GM21786 (cell line): Measurements from ENCODE around the gene GJA9.
"Not testable (repeated sequence)": the region's sequence is repeated elsewhere in the genome, so short reads cannot be mapped to it uniquely, and the experiment has no call there.

Source experiments
- ATAC-seq: cut with Tn5 transposase; IDR thresholded peaks from one replicate; pipeline ENCODE4 v1.9.1; 2021; ENCODE audit not compliant: unreplicated experiment

Gene GJA9

GRCh38 chr1:38881487-38881886 is at the start of gene GJA9:
TSS of gene GJA9 (minus strand) at chr1:38881587. CDS start at chr1:38876098, 5,489 bp downstream.
- ATAC-seq, result no peak

DNA sequence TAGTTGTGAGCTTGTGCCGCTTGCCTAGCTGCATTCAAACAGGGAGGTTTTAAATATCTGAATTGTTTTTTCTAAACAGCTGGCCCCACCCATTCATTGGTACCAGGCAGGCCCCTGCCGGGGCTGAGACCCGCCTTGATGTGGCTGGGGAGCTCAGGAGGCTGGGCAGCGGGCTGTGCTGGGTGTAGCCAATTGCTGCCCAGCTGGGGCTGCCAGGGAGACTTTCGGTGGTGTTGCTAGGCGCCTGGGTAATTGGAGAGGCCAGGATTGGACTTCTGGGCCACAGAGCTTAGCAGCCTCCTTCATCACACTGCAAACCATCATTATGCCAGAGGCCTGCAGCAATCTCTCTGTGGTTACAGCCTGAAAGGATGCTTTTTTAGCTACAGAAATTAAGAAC is 48.1 kb upstream of the GJA9 start:
- ATAC-seq, result no peak

GRCh38 chr1:38929054-38929453 is 47.7 kb upstream of the GJA9 start:
- no peak for ATAC-seq

- ATAC-seq, result no peak
Observed at GRCh38 chr1:38926091-38926490, 44.7 kb upstream of the GJA9 start.

GRCh38 chr1:38925391-38925790 is 44.0 kb upstream of the GJA9 start:
- no peak for ATAC-seq

DNA sequence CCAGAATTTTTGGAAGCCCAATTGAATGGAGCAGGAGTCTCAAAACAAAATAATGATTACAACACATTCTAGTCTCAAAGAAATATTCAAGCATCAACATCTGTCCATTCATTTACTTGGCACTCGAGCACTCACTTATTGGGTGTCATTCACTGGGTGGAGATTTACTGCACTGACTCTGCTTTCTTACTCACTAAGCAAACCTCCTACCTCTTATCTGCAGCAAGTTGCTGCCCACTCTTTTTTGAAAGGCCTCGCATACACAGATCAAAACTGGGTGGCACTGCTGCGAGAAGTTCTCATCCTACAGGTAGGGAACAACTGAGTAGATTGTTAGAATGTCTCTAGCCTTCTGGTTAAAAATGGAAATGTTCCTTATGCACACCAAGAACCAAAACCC is 42.2 kb upstream of the GJA9 start:
- ATAC-seq, result no peak

DNA sequence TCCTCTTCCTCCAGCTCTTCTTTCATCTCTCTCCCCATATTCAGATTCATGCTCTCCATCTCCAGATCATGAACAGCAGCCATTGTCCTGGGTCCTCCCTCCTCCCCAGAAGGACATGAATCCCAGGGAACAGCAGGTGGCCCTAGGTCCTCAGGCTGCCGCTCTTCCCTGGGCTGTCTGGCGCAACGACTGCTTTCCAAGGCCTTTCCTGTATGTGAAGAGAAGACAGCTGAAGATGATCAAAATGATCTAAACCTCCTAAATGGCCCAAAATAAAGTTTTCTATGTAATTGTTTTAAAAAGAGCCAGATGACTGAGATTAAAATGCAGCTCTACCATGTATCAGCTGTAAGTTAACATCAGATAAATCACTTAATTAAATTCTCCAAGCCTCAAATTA is 37.7 kb upstream of the GJA9 start:
- no peak for ATAC-seq

DNA sequence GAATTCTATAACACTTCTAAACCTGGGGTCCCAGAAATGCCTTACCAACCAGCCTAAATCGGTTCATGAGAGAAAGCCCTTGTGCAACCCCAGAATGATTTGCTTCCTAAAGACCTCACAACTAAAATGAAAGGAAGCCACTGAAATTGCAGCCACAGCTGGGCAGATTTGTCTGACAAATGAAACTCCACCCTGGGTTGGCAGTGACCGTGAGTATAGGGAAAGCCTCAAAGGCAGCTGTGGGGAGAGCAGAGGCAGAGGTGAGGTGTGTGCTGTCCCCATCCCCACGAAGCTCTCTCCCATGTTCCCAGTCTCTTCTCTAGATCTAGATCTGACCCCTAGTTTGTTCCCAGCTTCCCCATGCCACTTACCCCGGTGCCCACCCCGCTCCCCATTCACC is 37.2 kb upstream of the GJA9 start:
- no peak for ATAC-seq

DNA sequence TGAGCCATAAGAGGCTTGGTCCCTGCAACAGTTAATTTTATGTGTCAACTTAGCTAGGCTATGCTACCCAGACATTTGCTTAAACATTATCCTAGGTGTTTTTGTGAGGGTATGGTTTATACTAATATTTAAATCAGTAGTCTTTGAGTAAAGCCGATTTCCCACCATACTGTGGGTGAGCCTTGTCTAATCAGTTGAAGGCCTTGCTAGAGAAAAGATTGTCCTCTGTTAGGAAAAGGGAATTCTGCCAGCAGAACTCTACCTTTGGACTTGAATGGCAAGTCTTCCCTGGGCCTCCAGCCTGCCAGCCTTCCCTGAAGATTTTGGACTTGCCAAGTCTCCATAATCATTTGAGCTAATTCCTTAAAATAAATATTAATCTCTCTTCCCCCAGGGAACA is 36.4 kb upstream of the GJA9 start:
- ATAC-seq, result no peak

- no peak for ATAC-seq
Observed at GRCh38 chr1:38917337-38917736, 36.0 kb upstream of the GJA9 start.

- no peak for ATAC-seq
Observed at GRCh38 chr1:38915352-38915948, 34.1 kb upstream of the GJA9 start.

DNA sequence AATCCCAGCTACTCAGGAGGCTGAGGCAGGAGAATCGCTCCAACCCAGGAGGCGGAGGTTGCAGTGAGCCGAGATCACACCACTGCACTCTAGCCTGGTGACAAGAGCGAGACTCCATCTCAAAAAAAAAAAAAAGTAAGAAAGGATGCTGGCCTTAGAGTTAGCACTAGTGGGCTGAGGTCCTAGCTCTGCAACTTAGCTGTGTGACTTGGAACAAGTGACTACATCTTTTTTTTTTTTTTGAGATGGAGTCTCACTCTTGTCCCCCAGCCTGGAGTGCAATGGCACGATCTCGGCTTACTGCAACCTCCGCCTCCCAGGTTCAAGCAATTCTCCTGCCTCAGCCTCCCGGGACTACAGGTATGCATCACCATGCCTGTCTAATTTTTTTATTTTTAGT is 33.5 kb upstream of the GJA9 start:
- ATAC-seq, result not testable (repeated sequence)

GRCh38 chr1:38908821-38909220 is 27.4 kb upstream of the GJA9 start:
- ATAC-seq, result no peak

DNA sequence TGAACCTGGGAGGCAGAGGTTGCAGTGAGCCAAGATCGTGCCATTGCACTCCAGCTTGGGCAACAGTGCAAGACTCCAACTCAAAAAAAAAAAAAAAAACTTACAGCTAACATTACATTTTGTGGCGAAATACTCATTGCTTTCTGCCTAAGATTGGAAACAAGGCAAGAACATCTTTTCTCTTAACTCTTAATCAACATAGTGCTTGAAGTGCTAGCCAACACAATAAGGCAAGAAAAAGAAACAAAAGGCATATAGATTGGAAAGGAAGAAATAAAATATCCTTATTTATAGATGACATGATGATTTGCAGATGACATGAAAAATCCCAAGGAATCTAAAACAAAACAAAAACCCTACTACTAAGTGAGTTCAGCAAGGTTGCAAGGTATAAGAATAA is 24.6 kb upstream of the GJA9 start:
- ATAC-seq, result no peak

DNA sequence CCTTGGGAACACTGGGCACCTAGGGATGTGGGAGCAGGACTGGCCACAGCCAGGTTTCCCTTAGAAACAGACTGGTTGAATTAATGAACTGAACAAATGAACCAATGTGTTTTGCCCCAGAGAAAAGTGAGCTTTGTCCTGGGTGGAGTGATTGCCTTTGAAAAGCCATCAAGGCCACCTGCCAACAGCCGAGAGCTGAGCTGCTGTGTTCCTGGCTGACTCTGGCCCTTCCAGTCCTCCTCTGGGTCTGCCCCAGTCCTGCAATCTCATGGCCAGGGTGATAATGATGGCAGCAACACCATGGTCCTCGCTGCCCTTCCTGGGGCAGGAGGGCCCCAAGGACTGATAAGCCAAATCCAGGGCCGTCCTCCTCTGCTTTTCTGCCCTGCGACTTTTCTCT is 18.2 kb upstream of the GJA9 start:
- no peak for ATAC-seq

- no peak for ATAC-seq
Observed at GRCh38 chr1:38898653-38899230, 17.4 kb upstream of the GJA9 start.

DNA sequence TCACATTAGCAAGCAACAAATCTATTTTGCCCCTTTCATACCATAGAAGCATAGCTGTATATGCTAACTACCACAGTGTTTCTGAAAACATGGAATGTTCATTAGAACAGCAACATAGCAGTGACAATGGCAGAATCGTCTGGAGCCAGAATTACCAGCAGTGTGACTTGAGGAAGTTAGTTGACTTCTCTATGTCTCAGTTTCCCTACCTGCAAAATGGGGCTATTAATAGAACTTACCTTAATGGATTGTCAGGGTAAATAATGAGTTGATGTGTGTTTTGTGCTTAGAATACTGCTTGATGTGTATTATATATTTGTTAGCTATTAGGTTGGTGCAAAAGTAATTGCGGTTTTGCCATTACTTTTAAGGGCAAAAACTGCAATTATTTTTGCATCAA is 14.8 kb upstream of the GJA9 start:
- no peak for ATAC-seq

DNA sequence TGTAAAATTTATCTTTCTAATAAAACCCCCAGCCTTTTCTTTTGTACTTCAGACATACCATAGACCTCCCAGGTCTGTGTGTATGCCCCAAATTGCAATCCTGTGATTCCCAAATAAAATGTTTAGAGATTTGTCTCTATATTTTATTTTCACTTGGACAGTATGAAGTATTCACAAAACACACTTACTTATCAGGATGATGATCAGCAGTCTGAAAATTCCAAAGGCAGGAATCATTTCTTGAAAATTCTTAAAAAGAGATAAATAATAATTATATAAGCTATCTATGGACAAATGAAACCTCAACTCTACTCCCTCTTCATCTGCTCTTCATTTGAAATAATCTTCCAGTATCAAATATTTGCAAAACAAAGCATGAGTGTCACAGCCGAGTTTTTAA is 11.6 kb upstream of the GJA9 start:
- no peak for ATAC-seq

DNA sequence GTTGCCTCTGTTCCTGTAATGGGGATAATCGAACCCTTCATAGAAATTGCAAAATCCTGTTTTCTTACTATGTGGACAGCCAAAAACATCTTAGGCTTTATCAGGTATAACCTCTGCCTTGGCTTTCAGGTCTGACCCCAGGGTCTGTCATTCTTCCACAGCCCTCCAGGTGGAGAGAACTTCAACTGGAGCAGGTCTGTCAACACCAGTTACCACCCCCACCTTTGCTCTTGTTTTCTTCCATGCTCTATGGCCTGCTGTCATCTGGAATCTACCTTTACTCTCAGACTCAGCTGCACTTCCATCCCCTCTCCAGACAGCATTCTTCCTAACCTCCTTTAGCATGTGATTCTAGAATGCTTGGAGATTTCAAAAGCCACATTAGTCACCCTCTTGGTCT is 10.4 kb upstream of the GJA9 start:
- ATAC-seq, result no peak

- no peak for ATAC-seq
Observed at GRCh38 chr1:38889589-38889988, 8.2 kb upstream of the GJA9 start.

DNA sequence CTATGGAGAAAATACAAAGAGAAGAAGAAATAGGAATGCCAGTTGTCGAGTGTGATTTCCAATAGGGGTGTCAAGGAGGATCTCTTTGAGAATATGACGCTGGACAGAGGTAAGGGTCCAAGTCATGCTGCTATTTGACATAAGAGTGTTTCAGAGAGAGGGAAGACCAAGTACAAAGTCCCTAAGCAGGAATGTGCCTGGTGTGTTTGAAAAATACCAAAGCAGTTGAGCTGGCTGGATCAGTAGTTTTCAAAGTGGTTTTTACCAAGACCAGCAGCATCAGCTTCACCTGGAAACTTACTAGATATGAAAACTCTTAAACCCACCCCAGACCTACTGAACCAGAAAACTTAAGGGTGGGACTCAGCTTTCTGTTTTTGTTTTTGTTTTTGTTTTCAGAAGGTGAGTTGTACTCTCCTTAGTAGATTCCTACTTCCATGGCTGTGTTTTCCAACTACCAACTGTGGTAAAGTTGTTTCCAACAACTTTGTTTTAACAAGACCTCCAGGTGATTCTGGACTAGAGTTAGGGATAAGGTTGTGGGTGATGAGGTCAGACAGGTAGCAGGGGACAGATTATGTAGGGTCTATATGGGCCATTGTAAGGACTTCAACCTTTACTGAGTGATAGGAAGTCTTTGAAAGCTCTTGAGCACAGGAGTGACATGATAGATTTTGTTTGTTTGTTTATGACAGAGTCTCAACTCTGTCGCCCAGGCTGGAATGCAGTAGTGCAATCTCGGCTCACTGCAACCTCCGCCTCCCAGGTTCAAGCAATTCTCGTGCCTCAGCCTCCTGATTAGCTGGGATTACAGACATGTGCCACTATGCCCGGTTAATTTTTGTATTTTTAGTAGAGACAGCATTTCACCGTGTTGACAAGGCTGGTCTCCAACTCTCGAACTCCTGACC is 7.3 kb upstream of the GJA9 start:
- no peak for ATAC-seq

DNA sequence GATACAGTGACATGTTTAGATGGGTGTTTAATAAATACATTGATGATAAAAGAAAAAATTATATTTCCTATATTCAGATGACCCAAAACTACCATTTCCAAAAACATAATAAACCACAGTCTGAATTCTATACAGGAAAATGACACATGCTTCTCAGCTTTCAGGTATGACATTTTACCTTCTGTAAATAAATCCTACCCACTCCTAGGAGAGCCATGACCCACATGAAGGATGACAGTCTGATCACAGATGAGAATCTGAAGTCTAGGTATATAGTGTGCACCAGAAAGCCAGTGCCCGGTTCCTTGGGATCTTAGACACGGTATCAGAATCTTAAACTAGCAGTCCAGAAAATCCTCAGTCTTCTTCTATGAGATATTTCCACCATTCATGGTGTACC is 3.7 kb upstream of the GJA9 start:
- no peak for ATAC-seq
